HEK293 (cell line): ENCODE data around the gene HES7.

Source experiments
- BCL11B ChIP-seq: fragments of 450-650 bp; formaldehyde crosslinking; IDR thresholded peaks from 2 replicates; pipeline ENCODE4 v1.5.1; 2016; ENCODE audit warnings: low read depth, missing biosample characterization, missing genetic modification characterization
- ELK4 ChIP-seq: IDR thresholded peaks from 2 replicates; pipeline ENCODE4 v1.6.1; 2011; ENCODE audit warnings: mild to moderate bottlenecking, low read depth, low read length, borderline replicate concordance
- GFI1B ChIP-seq: fragments of 450-650 bp; formaldehyde crosslinking; IDR thresholded peaks from 2 replicates; pipeline ENCODE4 v1.5.1; 2016; ENCODE audit warnings: missing biosample characterization, missing genetic modification characterization
- HOXA7 ChIP-seq: sonication (generic); formaldehyde crosslinking; IDR thresholded peaks from 2 replicates; pipeline ENCODE4 v1.8.1; 2022; ENCODE audit warnings: missing genetic modification reagents, borderline replicate concordance
- IKZF3 ChIP-seq: fragments of 450-650 bp; IDR thresholded peaks from 2 replicates; pipeline ENCODE4 v1.5.0; 2018; ENCODE audit warnings: missing biosample characterization, mild to moderate bottlenecking, missing genetic modification characterization, moderate library complexity
- KLF1 ChIP-seq: fragments of 450-650 bp; formaldehyde crosslinking; IDR thresholded peaks from 2 replicates; pipeline ENCODE4 v1.5.1; 2016; ENCODE audit warnings: missing biosample characterization, missing genetic modification characterization
- KLF10 ChIP-seq: fragments of 450-650 bp; IDR thresholded peaks from 2 replicates; pipeline ENCODE4 v1.5.1; 2018; ENCODE audit warnings: missing biosample characterization, mild to moderate bottlenecking, missing genetic modification characterization
- KLF16 ChIP-seq: fragments of 450-650 bp; formaldehyde crosslinking; IDR thresholded peaks from 2 replicates; pipeline ENCODE4 v1.5.1; 2017; ENCODE audit warnings: missing biosample characterization, missing genetic modification characterization
- MEIS1 ChIP-seq: sonication (generic); formaldehyde crosslinking; IDR thresholded peaks from 2 replicates; pipeline ENCODE4 v1.8.1; 2022; ENCODE audit warnings: missing genetic modification reagents, mild to moderate bottlenecking, borderline replicate concordance
- PBX3 ChIP-seq: sonication (generic); formaldehyde crosslinking; IDR thresholded peaks from 2 replicates; pipeline ENCODE4 v1.8.1; 2022; ENCODE audit warnings: mild to moderate bottlenecking, moderate library complexity, missing genetic modification reagents
- PRDM1 ChIP-seq: fragments of 450-650 bp; formaldehyde crosslinking; IDR thresholded peaks from 2 replicates; pipeline ENCODE4; 2016; ENCODE audit warnings: missing biosample characterization, missing genetic modification characterization
- YY1 ChIP-seq: fragments of 450-650 bp; formaldehyde crosslinking; IDR thresholded peaks from 2 replicates; pipeline ENCODE4 v1.5.1; 2018; ENCODE audit warnings: missing biosample characterization, missing genetic modification characterization
- ZBTB21 ChIP-seq: fragments of 450-650 bp; formaldehyde crosslinking; IDR thresholded peaks from 2 replicates; pipeline ENCODE4 v1.5.1; 2017; ENCODE audit warnings: missing biosample characterization, missing genetic modification characterization
- ZBTB26 ChIP-seq: fragments of 450-650 bp; formaldehyde crosslinking; optimal IDR thresholded peaks from 2 replicates; pipeline ENCODE3; 2016; ENCODE audit warnings: missing biosample characterization, mild to moderate bottlenecking, missing genetic modification characterization
- ZFHX2 ChIP-seq: fragments of 450-650 bp; formaldehyde crosslinking; conservative IDR thresholded peaks from 2 replicates; pipeline ENCODE4 v1.5.1; 2016; ENCODE audit warnings: missing biosample characterization, missing genetic modification characterization
- ZFP41 ChIP-seq: fragments of 450-650 bp; formaldehyde crosslinking; IDR thresholded peaks from 2 replicates; pipeline ENCODE4 v1.5.1; 2016; ENCODE audit warnings: missing biosample characterization, missing genetic modification characterization, borderline replicate concordance
- ZNF148 ChIP-seq: fragments of 450-650 bp; formaldehyde crosslinking; IDR thresholded peaks from 2 replicates; pipeline ENCODE4 v1.5.0; 2017; ENCODE audit warnings: missing biosample characterization, missing genetic modification characterization, borderline replicate concordance
- ZNF155 ChIP-seq: fragments of 450-650 bp; formaldehyde crosslinking; IDR thresholded peaks from 2 replicates; pipeline ENCODE4 v1.5.1; 2016; ENCODE audit warnings: missing biosample characterization, missing genetic modification characterization
- ZNF16 ChIP-seq: fragments of 450-650 bp; formaldehyde crosslinking; IDR thresholded peaks from 2 replicates; pipeline ENCODE4 v1.5.1; 2016; ENCODE audit warnings: low read depth, missing biosample characterization, missing genetic modification characterization
- ZNF2 ChIP-seq: fragments of 450-650 bp; formaldehyde crosslinking; IDR thresholded peaks from 2 replicates; pipeline ENCODE4 v1.5.1; 2016; ENCODE audit warnings: missing biosample characterization, missing genetic modification characterization
- ZNF221 ChIP-seq: fragments of 450-650 bp; formaldehyde crosslinking; IDR thresholded peaks from 2 replicates; pipeline ENCODE4 v1.5.1; 2017; ENCODE audit warnings: missing biosample characterization, missing genetic modification characterization, borderline replicate concordance
- ZNF239 ChIP-seq: fragments of 450-650 bp; formaldehyde crosslinking; IDR thresholded peaks from 2 replicates; pipeline ENCODE4 v1.5.1; 2016; ENCODE audit warnings: missing biosample characterization, missing genetic modification characterization
- ZNF354C ChIP-seq: fragments of 450-650 bp; formaldehyde crosslinking; IDR thresholded peaks from 2 replicates; pipeline ENCODE4 v1.5.1; 2016; ENCODE audit warnings: missing biosample characterization, missing genetic modification characterization, low read depth, borderline replicate concordance
- ZNF37A ChIP-seq: fragments of 450-650 bp; IDR thresholded peaks from 2 replicates; pipeline ENCODE4 v1.5.1; 2018; ENCODE audit warnings: missing biosample characterization, missing genetic modification characterization
- ZNF398 ChIP-seq: fragments of 450-650 bp; formaldehyde crosslinking; IDR thresholded peaks from 2 replicates; pipeline ENCODE4 v1.5.1; 2017; ENCODE audit warnings: missing biosample characterization, missing genetic modification characterization
- ZNF404 ChIP-seq: fragments of 450-650 bp; formaldehyde crosslinking; IDR thresholded peaks from 2 replicates; pipeline ENCODE4 v1.5.1; 2017; ENCODE audit warnings: missing biosample characterization, missing genetic modification characterization
- ZNF488 ChIP-seq: fragments of 450-650 bp; formaldehyde crosslinking; IDR thresholded peaks from 2 replicates; pipeline ENCODE4 v1.5.1; 2016; ENCODE audit warnings: missing biosample characterization, missing genetic modification characterization
- ZNF544 ChIP-seq: fragments of 450-650 bp; formaldehyde crosslinking; IDR thresholded peaks from 2 replicates; pipeline ENCODE4 v1.5.0; 2017; ENCODE audit warnings: missing biosample characterization, missing genetic modification characterization
- ZNF747 ChIP-seq: fragments of 450-650 bp; formaldehyde crosslinking; IDR thresholded peaks from 2 replicates; pipeline ENCODE4 v1.5.1; 2016; ENCODE audit warnings: missing biosample characterization, missing genetic modification characterization
- ZNF776 ChIP-seq: fragments of 450-650 bp; formaldehyde crosslinking; IDR thresholded peaks from 2 replicates; pipeline ENCODE4 v1.5.0; 2017; ENCODE audit warnings: missing biosample characterization, missing genetic modification characterization, borderline replicate concordance
- ZNF791 ChIP-seq: fragments of 450-650 bp; formaldehyde crosslinking; IDR thresholded peaks from 2 replicates; pipeline ENCODE4 v1.5.1; 2016; ENCODE audit warnings: missing biosample characterization, missing genetic modification characterization
- ZSCAN30 ChIP-seq: fragments of 450-650 bp; IDR thresholded peaks from 2 replicates; pipeline ENCODE4 v1.5.1; 2018; ENCODE audit warnings: missing biosample characterization, mild to moderate bottlenecking, missing genetic modification characterization, moderate library complexity

Gene HES7

GRCh38 chr17:8162997-8163977, 39.4 kb upstream of the HES7 start (continued):
- no peak for TF ChIP-seq ZNF148
- TF ChIP-seq ZSCAN30, result no peak
- TF ChIP-seq ZNF791 (tag by site-specific recombination), result no peak
- TF ChIP-seq ZBTB26, result no peak
- no peak for TF ChIP-seq ZBTB21 (tag by site-specific recombination)
- no peak for TF ChIP-seq PBX3 (CRISPR knock-in tag)
- no peak for TF ChIP-seq ZNF37A (tag by site-specific recombination)
- no peak for TF ChIP-seq ZNF488
- TF ChIP-seq ZNF776 (tag by site-specific recombination), result no peak
- TF ChIP-seq YY1, result no peak
- TF ChIP-seq HOXA7 (CRISPR knock-in tag), result no peak
- TF ChIP-seq PRDM1, result no peak
- TF ChIP-seq IKZF3, result no peak
- no peak for TF ChIP-seq ZFP41 (tag by site-specific recombination)
- no peak for TF ChIP-seq KLF10 (tag by site-specific recombination)
- peak; percentile 72 for TF ChIP-seq ZFHX2
- TF ChIP-seq MEIS1 (CRISPR knock-in tag), result no peak
- TF ChIP-seq GFI1B (tag by site-specific recombination), result no peak
- no peak for TF ChIP-seq ZNF404 (tag by site-specific recombination)
- TF ChIP-seq ELK4, result no peak
- TF ChIP-seq KLF1 (tag by site-specific recombination), result peak; percentile 70; the same call in 1 of the 2 replicates
- no peak for TF ChIP-seq BCL11B (tag by site-specific recombination)
- TF ChIP-seq ZNF398 (tag by site-specific recombination), result no peak
- TF ChIP-seq ZNF2, result no peak
- TF ChIP-seq ZNF16, result no peak
- TF ChIP-seq KLF16, result no peak
- no peak for TF ChIP-seq ZNF239
- no peak for TF ChIP-seq ZNF155 (tag by site-specific recombination)
- TF ChIP-seq ZNF354C, result no peak
- no peak for TF ChIP-seq ZNF221 (tag by site-specific recombination)
- no peak for TF ChIP-seq ZNF747 (tag by site-specific recombination)
- no peak for TF ChIP-seq ZNF544 (tag by site-specific recombination)
